ENCODE measurements around the gene MGLL.

GRCh38 chr3:127678611-127679533 is 143.4 kb downstream of the MGLL start:
- TF ChIP-seq CTCF (IDR thresholded peaks at IDR 0.05) = no peak
- TF ChIP-seq POLR2A (IDR thresholded peaks at IDR 0.05) = no peak
